Osteoblast (primary cell): ENCODE measurements around the gene WNK2. TPM values are rescaled to one million over a fixed set of nuclear protein-coding genes. Genes with fewer than 3 reads are reported as not detected.

Experiments used
- DNase-seq: peaks from one replicate; pipeline ENCODE4 v3.0.0; 2011; ENCODE audit warnings: low spot score, mixed read lengths; ENCODE audit not compliant: insufficient read length; ENCODE audit errors: missing footprints
- H2AFZ ChIP-seq: 2 replicates; pipeline ENCODE4 v1.6.0; 2011; ENCODE audit warnings: mild to moderate bottlenecking, low read length
- H3K27ac ChIP-seq: 2 replicates; pipeline ENCODE4 v1.5.1; 2011; ENCODE audit warnings: mild to moderate bottlenecking, low read depth, low read length, moderate library complexity
- H3K27me3 ChIP-seq: 2 replicates; pipeline ENCODE4 v1.6.0; 2012; ENCODE audit warnings: mild to moderate bottlenecking, control low read depth, inconsistent platforms, low read length, moderate library complexity; ENCODE audit not compliant: insufficient read depth
- H3K36me3 ChIP-seq: 2 replicates; pipeline ENCODE4 v1.5.1; 2011; ENCODE audit warnings: mild to moderate bottlenecking, low read length, control low read depth, moderate library complexity; ENCODE audit not compliant: insufficient read depth
- H3K4me1 ChIP-seq: 2 replicates; pipeline ENCODE4 v1.5.1; 2011; ENCODE audit warnings: mild to moderate bottlenecking, low read length, control low read depth, moderate library complexity; ENCODE audit not compliant: insufficient read depth
- H3K4me2 ChIP-seq: 2 replicates; pipeline ENCODE4 v1.6.0; 2011; ENCODE audit warnings: mild to moderate bottlenecking, low read length; ENCODE audit not compliant: insufficient read depth
- H3K4me3 ChIP-seq: fragments of 200-600 bp; sonication (generic); 3 replicates; pipeline ENCODE4 v1.5.1; 2012; ENCODE audit warnings: mild to moderate bottlenecking, low read length, inconsistent platforms; ENCODE audit not compliant: insufficient read depth
- H3K79me2 ChIP-seq: 2 replicates; pipeline ENCODE4 v1.6.0; 2012; ENCODE audit warnings: mild to moderate bottlenecking, low read length, control low read depth, inconsistent platforms; ENCODE audit not compliant: insufficient read depth
- H3K9me3 ChIP-seq: 2 replicates; pipeline ENCODE4 v1.5.1; 2011; ENCODE audit warnings: low read depth, low read length, control low read depth
- H4K20me1 ChIP-seq: 2 replicates; pipeline ENCODE4 v1.6.0; 2012; ENCODE audit warnings: mild to moderate bottlenecking, low read length, control low read depth; ENCODE audit not compliant: insufficient read depth
- total RNA-seq: library from RNA; depleted of rRNA; stranded (reverse); fragments of >200 nt; gene quantifications from 2 replicates; pipeline ENCODE4 v1.2.3, GENCODE V29; 2012
- TF ChIP-seq, protein P1 (sequence below): IDR thresholded peaks from 2 replicates; pipeline ENCODE4 v1.5.1; 2011; ENCODE audit warnings: mild to moderate bottlenecking, low read depth, low read length, moderate library complexity; ENCODE audit errors: extremely low read depth

WNK2 gene
- total RNA-seq, 1 donor: not detected

DNA sequence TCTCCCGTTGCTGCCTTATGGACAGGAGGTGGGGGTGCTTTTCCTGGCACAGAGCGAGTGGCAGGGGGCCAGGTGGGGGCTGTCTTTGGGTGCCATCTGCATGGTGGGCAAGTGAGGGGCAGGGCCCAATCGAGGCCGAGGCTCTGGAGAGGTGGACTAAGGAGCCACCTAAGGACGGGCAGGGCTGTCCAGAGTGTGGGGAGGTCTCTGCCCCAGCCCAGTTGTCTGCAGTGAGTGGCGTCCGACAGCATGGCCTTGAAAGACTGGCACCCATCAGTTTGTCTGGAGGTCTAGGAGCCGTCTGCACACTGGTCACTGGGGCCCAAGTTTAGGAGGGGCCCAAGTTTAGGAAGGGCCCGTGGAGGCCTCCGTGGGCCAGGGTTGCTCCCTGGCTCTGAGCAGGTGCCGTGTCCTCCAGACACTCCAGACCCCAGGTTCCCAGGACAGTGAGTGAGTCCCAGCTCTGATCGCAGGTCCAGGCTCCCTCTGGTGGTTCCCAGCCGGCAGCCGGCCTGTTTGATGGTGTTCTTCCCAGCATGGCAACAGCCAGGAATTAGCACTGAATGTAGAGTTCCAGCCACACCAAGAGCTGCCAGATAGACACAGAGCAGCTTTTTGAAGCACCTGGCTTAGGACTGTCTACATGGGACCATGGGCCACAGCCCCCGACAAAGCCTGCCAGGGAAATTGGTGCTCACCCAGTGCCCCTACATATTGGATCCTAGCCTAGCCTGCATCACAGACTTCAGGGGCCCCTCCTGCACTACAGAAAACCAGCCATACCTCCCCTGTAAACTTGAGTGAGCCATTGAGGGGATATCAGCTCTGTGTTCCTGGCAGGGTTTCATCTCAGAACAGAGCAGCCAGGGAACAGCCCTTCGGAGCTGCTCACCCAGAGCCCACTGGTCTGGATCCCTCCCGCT, 120.9 kb downstream of the WNK2 start:
- H3K27me3 ChIP-seq: peaks cover 9% of the 10 kb centered on the region
- no peak overlapping the region for H2AFZ ChIP-seq
- no peaks in the 10 kb centered on the region for H3K36me3 ChIP-seq
- no peak overlapping the region for H3K4me3 ChIP-seq
- no peak overlapping the region for H3K4me2 ChIP-seq
- H3K79me2 ChIP-seq: no peaks in the 10 kb centered on the region
- no peaks in the 10 kb centered on the region for H3K4me1 ChIP-seq
- no peak overlapping the region for H3K27ac ChIP-seq
- no peaks in the 10 kb centered on the region for H4K20me1 ChIP-seq
- no peaks in the 10 kb centered on the region for H3K9me3 ChIP-seq
- TF ChIP-seq, protein P1, sequence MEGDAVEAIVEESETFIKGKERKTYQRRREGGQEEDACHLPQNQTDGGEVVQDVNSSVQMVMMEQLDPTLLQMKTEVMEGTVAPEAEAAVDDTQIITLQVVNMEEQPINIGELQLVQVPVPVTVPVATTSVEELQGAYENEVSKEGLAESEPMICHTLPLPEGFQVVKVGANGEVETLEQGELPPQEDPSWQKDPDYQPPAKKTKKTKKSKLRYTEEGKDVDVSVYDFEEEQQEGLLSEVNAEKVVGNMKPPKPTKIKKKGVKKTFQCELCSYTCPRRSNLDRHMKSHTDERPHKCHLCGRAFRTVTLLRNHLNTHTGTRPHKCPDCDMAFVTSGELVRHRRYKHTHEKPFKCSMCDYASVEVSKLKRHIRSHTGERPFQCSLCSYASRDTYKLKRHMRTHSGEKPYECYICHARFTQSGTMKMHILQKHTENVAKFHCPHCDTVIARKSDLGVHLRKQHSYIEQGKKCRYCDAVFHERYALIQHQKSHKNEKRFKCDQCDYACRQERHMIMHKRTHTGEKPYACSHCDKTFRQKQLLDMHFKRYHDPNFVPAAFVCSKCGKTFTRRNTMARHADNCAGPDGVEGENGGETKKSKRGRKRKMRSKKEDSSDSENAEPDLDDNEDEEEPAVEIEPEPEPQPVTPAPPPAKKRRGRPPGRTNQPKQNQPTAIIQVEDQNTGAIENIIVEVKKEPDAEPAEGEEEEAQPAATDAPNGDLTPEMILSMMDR: peak; percentile 73
- peak; percentile 98 for DNase-seq

DNA sequence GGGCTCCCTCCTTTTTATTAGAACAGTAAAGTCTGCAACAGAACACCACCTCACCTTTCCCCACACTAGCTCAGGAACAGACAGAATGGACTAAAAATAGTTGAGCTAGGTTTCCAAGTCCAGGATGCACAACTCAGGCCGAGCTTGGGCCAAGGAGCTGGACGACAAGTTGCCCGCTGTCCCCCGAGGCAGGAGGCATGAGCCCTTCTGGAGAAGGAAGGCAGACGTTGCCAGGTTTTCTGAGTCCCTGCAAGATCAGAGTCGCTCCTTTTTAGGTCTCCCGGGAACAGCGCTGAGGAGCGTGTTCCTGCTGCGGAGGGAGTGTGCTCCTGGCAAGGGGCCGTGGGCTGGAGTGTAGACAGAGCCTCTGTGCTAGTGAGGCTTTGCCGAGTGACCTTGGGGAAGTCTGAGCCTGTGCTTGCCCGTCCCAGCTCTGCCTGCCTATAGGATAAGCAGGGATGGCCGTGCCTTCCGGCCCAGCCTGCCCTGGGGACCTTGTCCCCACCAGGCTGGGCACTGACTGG, 121.6 kb downstream of the WNK2 start:
- H2AFZ ChIP-seq: no peak overlapping the region
- no peak overlapping the region for H3K4me3 ChIP-seq
- DNase-seq: peak; percentile 85
- no peaks in the 10 kb centered on the region for H3K9me3 ChIP-seq
- no peak overlapping the region for H3K4me2 ChIP-seq
- no peaks in the 10 kb centered on the region for H3K36me3 ChIP-seq
- H3K27me3 ChIP-seq: peaks cover 9% of the 10 kb centered on the region
- no peak overlapping the region for H3K27ac ChIP-seq
- no peaks in the 10 kb centered on the region for H4K20me1 ChIP-seq
- TF ChIP-seq, protein P1: no peak
- no peaks in the 10 kb centered on the region for H3K4me1 ChIP-seq
- no peaks in the 10 kb centered on the region for H3K79me2 ChIP-seq

DNA sequence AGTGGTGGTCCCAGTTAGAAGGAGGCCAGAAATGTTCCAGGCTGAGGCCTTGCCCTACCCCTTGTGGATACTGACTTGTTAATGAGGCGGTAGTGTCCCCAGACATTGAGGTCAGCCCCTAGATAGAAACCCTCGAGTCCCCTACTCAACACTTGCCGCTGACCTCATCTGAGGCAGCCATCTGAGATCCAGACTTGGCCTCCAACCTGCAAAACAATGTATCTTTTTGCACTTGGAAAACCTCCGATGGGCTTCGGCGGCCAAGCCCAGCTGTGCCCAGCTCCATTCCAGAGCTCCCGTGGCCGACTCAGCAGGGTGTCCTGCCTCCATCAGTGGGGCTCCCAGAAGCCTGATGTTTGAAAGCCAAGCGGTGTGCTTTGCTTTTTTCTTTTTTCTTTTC, 122.1 kb downstream of the WNK2 start:
- H3K79me2 ChIP-seq: no peaks in the 10 kb centered on the region
- no peaks in the 10 kb centered on the region for H3K9me3 ChIP-seq
- TF ChIP-seq, protein P1: no peak
- no peaks in the 10 kb centered on the region for H3K36me3 ChIP-seq
- H2AFZ ChIP-seq: no peak overlapping the region
- H3K4me2 ChIP-seq: no peak overlapping the region
- DNase-seq: peak; percentile 27
- no peak overlapping the region for H3K27ac ChIP-seq
- no peaks in the 10 kb centered on the region for H3K4me1 ChIP-seq
- H4K20me1 ChIP-seq: no peaks in the 10 kb centered on the region
- peaks cover 9% of the 10 kb centered on the region for H3K27me3 ChIP-seq
- no peak overlapping the region for H3K4me3 ChIP-seq

DNA sequence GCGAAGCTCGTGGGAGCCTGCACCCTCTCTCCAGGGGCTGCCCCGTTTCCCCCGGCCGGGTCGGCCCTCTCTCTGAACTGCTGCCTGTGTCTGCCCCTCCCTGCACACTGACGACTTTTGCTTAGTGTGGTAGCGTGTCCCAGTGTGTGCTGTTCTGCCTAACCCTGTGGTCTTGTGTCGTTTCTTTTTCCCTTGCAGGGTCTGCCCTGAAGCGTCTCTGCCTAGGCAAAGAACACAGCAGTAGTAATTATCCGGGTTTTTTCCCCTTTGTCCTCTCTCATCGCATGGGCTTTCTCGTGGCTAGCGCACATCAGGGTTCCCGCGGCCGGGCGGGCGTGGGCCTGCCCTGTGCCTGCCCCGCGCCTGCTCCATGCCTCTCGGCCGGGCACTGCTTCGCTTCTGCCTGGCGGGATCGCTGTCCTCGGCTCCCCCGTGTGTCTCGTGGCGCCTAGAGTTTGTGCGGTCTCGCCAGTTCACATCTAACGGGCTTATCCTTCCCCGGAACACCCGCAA, 122.7 kb downstream of the WNK2 start:
- H2AFZ ChIP-seq: no peak overlapping the region
- no peaks in the 10 kb centered on the region for H3K4me1 ChIP-seq
- peaks cover 9% of the 10 kb centered on the region for H3K27me3 ChIP-seq
- H3K4me3 ChIP-seq: no peak overlapping the region
- no peak overlapping the region for H3K4me2 ChIP-seq
- TF ChIP-seq, protein P1: no peak
- no peaks in the 10 kb centered on the region for H3K36me3 ChIP-seq
- DNase-seq: peak; percentile 85
- H3K9me3 ChIP-seq: no peaks in the 10 kb centered on the region
- no peak overlapping the region for H3K27ac ChIP-seq
- no peaks in the 10 kb centered on the region for H3K79me2 ChIP-seq
- H4K20me1 ChIP-seq: no peaks in the 10 kb centered on the region
